HG03108 (cell line): Measurements from ENCODE around the gene ANKRD17.

ENCODE experiments used
- ATAC-seq: cut with Tn5 transposase; IDR thresholded peaks from one replicate; pipeline ENCODE4 v1.9.1; 2021; ENCODE audit warnings: moderate library complexity; ENCODE audit not compliant: unreplicated experiment

Gene ANKRD17

GRCh38 chr4:73066928-73067327 is 191.7 kb downstream of the ANKRD17 start:
- ATAC-seq = no peak

GRCh38 chr4:73066445-73066844 is 192.2 kb downstream of the ANKRD17 start:
- ATAC-seq = no peak

- no peak for ATAC-seq
These were observed 194.1 kb downstream of the ANKRD17 start for GRCh38 chr4:73064536-73064935.

DNA sequence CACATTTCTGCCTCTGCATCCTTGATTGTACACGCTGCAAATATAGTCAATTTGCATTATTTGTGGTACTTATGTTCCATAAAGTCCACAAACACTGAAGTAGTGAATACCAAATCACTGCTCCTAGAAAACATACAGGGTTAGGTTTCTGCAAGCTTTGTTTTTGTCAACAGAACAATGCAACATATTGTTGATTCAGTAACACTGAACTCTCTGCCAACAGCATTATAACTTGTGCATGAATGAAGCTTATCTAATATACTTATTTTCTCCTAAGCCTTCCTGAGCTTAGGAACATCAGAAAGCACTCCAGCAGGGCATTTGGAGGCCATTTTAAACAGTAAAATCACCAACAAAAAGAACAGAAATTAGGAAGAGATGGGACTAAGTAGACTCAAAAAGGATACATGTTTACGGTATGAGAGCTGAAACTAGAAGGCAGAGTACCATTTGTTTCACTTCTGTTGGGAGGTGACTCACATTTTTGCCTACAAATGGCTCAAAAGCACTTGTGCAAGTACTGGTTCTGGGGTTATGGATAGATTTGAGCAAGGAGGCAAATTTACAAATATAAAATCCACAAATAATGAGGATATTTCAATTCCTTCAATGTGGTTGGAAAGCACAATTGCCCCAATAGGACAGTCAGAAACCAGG is 203.2 kb downstream of the ANKRD17 start:
- peak; percentile 82 for ATAC-seq

GRCh38 chr4:73053974-73054480 is 204.6 kb downstream of the ANKRD17 start:
- no peak for ATAC-seq

DNA sequence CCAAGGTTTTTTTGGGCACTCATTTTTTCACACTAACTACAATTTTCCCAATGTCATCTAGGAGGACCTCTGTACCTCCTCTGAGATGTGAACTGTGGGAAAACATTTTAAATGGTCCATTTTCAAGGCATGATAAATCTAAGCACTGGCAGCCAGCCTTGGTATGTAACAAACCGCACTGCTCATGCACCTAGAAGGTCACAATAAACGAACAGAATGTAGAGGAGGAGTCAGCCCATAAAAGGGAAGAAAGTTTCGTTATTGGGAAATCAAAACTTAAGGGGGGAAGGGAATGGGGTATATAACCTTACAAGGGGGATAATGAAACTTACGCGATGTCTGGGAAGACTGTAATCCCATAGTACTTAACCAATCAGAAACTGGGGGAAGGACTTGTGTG is 205.5 kb downstream of the ANKRD17 start:
- ATAC-seq = no peak

GRCh38 chr4:73051625-73052024 is 207.0 kb downstream of the ANKRD17 start:
- ATAC-seq = no peak

- no peak for ATAC-seq
These were observed 212.7 kb downstream of the ANKRD17 start for GRCh38 chr4:73045879-73046278.

DNA sequence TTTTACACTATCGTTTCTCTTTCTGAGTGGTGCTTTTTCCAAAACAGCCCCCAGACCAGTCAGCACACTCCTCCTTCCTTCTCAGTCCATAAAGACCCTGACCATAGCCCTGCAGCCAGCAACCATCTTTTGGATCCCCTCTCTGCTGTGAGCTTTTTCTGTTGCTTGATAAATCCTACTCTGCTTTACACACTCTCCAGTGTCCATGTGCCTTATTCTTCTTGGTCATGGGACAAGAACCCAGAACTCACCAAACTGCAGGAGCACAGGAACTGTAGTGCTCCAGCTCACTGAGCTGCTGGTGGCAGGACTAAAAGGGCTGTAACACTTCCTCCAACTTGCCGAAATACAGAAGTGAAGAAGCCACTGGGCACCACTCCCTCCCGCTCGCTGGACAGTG is 221.5 kb downstream of the ANKRD17 start:
- ATAC-seq = no peak

DNA sequence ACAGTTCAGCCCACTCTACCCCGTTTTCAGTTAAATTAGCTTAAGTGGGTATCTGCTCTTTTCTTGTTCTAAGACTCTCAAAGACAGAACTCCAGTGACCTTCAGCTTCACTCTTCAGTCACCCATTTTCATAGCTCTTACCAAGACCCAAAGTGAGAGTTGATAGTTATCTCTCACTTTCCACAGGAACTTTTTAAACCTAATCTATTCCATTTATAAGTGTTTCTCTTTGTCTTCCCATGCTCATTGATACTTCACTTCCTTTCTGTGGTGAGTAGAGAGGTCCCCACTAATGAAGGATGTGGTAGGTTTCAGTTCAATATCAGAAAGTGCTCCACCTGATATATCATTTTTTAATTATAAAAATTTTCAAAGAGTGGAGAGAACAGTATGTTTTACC is 222.5 kb downstream of the ANKRD17 start:
- ATAC-seq = no peak

GRCh38 chr4:73034896-73035295 is 223.7 kb downstream of the ANKRD17 start:
- no peak for ATAC-seq

DNA sequence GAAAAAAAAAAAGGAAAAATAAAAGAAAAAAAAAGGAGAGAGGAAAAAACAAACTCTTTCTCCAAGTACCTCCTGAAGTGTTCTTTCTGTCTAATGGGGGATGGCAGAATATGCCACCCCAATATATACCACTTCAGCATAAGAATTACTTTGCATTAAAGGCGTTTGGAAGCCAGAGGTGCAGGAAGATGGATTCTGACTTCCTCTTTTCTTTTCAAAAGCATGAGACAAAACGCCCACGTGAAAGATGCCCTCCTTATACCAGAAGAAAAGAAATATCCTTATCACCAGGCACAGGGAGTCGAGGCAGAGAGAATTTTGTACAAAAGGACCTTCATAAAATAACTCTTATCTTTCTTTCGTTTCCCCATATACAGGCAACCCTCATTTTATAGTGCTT is 230.0 kb downstream of the ANKRD17 start:
- ATAC-seq = no peak
